GM13976 (cell line): ENCODE results near the gene CTSC.
"Not testable (repeated sequence)": the region's sequence is repeated elsewhere in the genome, so short reads cannot be mapped to it uniquely, and the experiment has no call there.

ENCODE experiments used
- DNase-seq: peaks from one replicate; pipeline ENCODE4 v3.0.0; 2012; ENCODE audit warnings: low spot score
- in situ Hi-C: fragments of 300-500 bp; cut with MboI; formaldehyde crosslinking; loops from one replicate; pipeline ENCODE4 v1.12.0; 2022; ENCODE audit warnings: low sequenced_read_pairs, mixed read lengths, inconsistent platforms; ENCODE audit not compliant: unreplicated experiment
- TF ChIP-seq, protein P1 (sequence below): IDR thresholded peaks from 2 replicates; pipeline ENCODE4 v1.5.1; 2012; ENCODE audit warnings: borderline replicate concordance, mild to moderate bottlenecking; ENCODE audit not compliant: insufficient read depth; ENCODE audit errors: extremely low read depth, missing control alignments, control extremely low read depth

Gene CTSC

GRCh38 chr11:88326099-88326498 lies 11.4 kb downstream of the CTSC start:
- TF ChIP-seq, protein P1, sequence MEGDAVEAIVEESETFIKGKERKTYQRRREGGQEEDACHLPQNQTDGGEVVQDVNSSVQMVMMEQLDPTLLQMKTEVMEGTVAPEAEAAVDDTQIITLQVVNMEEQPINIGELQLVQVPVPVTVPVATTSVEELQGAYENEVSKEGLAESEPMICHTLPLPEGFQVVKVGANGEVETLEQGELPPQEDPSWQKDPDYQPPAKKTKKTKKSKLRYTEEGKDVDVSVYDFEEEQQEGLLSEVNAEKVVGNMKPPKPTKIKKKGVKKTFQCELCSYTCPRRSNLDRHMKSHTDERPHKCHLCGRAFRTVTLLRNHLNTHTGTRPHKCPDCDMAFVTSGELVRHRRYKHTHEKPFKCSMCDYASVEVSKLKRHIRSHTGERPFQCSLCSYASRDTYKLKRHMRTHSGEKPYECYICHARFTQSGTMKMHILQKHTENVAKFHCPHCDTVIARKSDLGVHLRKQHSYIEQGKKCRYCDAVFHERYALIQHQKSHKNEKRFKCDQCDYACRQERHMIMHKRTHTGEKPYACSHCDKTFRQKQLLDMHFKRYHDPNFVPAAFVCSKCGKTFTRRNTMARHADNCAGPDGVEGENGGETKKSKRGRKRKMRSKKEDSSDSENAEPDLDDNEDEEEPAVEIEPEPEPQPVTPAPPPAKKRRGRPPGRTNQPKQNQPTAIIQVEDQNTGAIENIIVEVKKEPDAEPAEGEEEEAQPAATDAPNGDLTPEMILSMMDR: no peak
- no peak for DNase-seq
- in situ Hi-C loops: no loop called here

- in situ Hi-C loops: no loop called here
- TF ChIP-seq, protein P1: no peak
- DNase-seq: no peak
Measured at GRCh38 chr11:88324562-88325345, 12.8 kb downstream of the CTSC start.

- in situ Hi-C loops, DNase-seq: not testable (repeated sequence)
Measured at GRCh38 chr11:88322881-88323280, 14.7 kb downstream of the CTSC start.

GRCh38 chr11:88321412-88321811 lies 16.1 kb downstream of the CTSC start:
- DNase-seq, in situ Hi-C loops: not testable (repeated sequence)

DNA sequence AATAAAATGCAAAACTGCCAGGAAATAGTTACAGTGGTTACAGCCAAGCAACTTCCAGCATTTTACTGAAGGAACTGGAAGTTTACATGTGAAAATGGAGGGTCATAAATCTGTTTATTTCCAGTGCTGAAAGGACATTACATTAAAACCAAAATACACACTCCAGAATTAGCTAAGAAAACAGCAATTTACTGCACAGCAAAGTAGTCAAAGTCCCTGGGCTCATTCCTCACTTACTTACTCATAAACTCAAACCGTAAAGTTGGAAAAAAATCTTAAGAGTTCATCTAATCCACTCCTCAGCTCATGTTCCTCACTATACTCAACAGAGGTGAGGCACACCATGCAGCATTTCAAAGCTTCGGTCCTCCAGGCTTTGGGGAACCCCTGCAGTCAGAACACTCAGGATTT lies 17.4 kb downstream of the CTSC start:
- no peak for DNase-seq
- TF ChIP-seq, protein P1: no peak
- in situ Hi-C loops: no loop called here

- in situ Hi-C loops: no loop called here
- TF ChIP-seq, protein P1: no peak
- no peak for DNase-seq
Measured at GRCh38 chr11:88318017-88318416, 19.5 kb downstream of the CTSC start.

GRCh38 chr11:88317536-88317935 lies 20.0 kb downstream of the CTSC start:
- DNase-seq: no peak
- in situ Hi-C loops: no loop called here
- TF ChIP-seq, protein P1: no peak
